ENCODE results near the gene NT5C1A.

- TF ChIP-seq FOXM1 (IDR thresholded peaks at IDR 0.05; ENCODE audit: borderline replicate concordance), result no peak
- no peak for TF ChIP-seq ELF4 (IDR thresholded peaks at IDR 0.05)
These were observed 3.0 kb downstream of the NT5C1A start for GRCh38 chr1:39668894-39669293.
